ENCODE measurements around the gene FRS2. TPM values are rescaled to one million over a fixed set of nuclear protein-coding genes. Genes with fewer than 3 reads are reported as not detected.

The FRS2 gene
- total RNA-seq, 2 experiments from 2014 or later = 21.7 to 24.9 TPM

DNA sequence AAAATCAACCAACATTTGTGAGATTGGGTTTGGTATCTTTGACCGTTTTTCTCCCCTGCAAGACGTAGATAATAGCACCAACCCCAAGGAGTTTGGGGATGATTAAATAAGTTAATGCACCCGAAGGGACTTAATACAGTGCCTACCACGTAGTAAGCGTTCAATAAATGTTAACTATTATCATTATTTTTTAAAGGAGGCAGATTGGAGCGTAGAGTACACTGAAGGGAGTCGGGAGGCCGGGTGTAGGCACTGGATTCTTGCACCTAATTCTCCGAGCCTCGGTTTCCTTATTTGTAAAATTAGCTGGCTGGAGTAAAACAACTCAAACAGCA, 367 bp upstream of the FRS2 start:
- no peaks in the 10 kb centered on the region for H3K27me3 ChIP-seq (ENCODE audit: control insufficient read depth in 1 of 2, insufficient read depth in 2 of 2, low read length in 2 of 2)
- ATAC-seq (ENCODE audit: poor library complexity) (no peak), DNase-seq (no peak)
- peaks cover 12% of the 10 kb centered on the region for H3K4me1 ChIP-seq (ENCODE audit: insufficient read depth, low read length)
- intact Hi-C loops (cut with DNase I, micrococcal nuclease) = loop anchor here (5.0 to 10.0 kb wide), 4 partner anchors 95 to 315 kb away; partner anchors contain the start of gene RAB3IP (in 1 of the 2)
- Mint-ChIP-seq H3K36me3 (ENCODE audit: low read depth) (peaks cover 15% of the 10 kb centered on the region), H3K27me3 (no peaks in the 10 kb centered on the region), H3K9me3 (no peaks in the 10 kb centered on the region), H3K27ac (peak overlapping the region; percentile 92), H3K4me1 (ENCODE audit: low read depth) (peaks cover 49% of the 10 kb centered on the region), H3K4me3 (peak overlapping the region; percentile 100)
- H3K27ac ChIP-seq (ENCODE audit: low read depth in 1 of 2, low read length in 2 of 2) = peak overlapping the region in 1 of 2 donors; percentile 72
- ChIA-PET POLR2A (interaction anchor here (0.5 to 1.7 kb wide), 8 partner anchors 9 to 1114 kb away, joined by 3 to 20 read pairs (median 3); no protein-coding TSS in a partner anchor), CTCF (interaction anchor here (1.0 kb wide), 2 partner anchors 45 to 101 kb away, joined by 4 read pairs; no protein-coding TSS in a partner anchor)
- no peaks in the 10 kb centered on the region for H3K36me3 ChIP-seq (ENCODE audit: insufficient read depth, low read length)
- TF ChIP-seq, protein P1, sequence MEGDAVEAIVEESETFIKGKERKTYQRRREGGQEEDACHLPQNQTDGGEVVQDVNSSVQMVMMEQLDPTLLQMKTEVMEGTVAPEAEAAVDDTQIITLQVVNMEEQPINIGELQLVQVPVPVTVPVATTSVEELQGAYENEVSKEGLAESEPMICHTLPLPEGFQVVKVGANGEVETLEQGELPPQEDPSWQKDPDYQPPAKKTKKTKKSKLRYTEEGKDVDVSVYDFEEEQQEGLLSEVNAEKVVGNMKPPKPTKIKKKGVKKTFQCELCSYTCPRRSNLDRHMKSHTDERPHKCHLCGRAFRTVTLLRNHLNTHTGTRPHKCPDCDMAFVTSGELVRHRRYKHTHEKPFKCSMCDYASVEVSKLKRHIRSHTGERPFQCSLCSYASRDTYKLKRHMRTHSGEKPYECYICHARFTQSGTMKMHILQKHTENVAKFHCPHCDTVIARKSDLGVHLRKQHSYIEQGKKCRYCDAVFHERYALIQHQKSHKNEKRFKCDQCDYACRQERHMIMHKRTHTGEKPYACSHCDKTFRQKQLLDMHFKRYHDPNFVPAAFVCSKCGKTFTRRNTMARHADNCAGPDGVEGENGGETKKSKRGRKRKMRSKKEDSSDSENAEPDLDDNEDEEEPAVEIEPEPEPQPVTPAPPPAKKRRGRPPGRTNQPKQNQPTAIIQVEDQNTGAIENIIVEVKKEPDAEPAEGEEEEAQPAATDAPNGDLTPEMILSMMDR (IDR thresholded peaks at IDR 0.05) = no peak
- H3K9me3 ChIP-seq (ENCODE audit: control insufficient read depth in 1 of 2, insufficient read depth in 1 of 2, low read length in 2 of 2) = no peaks in the 10 kb centered on the region
- H3K4me3 ChIP-seq (ENCODE audit: low read length) = peak overlapping the region; percentile 77

DNA sequence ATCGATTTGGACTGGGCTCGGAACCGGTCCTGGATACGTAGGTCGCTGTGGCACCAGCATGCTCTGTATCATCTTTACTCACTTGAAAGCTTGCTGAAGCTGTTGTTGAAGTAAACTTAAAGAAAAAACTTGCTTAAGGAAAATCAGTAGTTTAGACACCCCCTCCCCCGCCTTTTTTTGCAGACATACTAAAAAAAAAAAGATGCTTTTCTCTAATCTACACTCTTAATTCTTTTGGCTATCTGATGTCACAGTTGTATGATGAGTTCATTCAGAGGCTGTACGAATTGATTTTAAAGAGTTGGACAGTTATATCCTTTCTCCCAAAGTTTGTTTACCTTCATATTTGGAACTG, 865 bp downstream of the FRS2 start:
- peak overlapping the region in 1 of 2 donors; percentile 72 for H3K27ac ChIP-seq (ENCODE audit: low read depth in 1 of 2, low read length in 2 of 2)
- peak overlapping the region; percentile 77 for H3K4me3 ChIP-seq (ENCODE audit: low read length)
- no peak for DNase-seq
- no peaks in the 10 kb centered on the region for H3K9me3 Mint-ChIP-seq
- ChIA-PET CTCF (interaction anchor here (1.1 kb wide), 1 partner anchor 317 kb away, joined by 3 read pairs; no protein-coding TSS in a partner anchor), POLR2A (interaction anchor here (0.6 to 1.7 kb wide), 6 partner anchors 12 to 141 kb away, joined by 3 to 20 read pairs (median 4); no protein-coding TSS in a partner anchor)
- ATAC-seq (ENCODE audit: poor library complexity) = no peak
- H3K36me3 Mint-ChIP-seq (ENCODE audit: low read depth) = peaks cover 15% of the 10 kb centered on the region
- intact Hi-C loops (cut with DNase I, micrococcal nuclease) = loop anchor here in 1 of 2 experiments (10.0 kb wide), 1 partner anchor 94 kb away; no protein-coding TSS in a partner anchor
- H3K4me1 ChIP-seq (ENCODE audit: insufficient read depth, low read length) = peaks cover 12% of the 10 kb centered on the region
- TF ChIP-seq, protein P1 (IDR thresholded peaks at IDR 0.05) = no peak
- peak overlapping the region; percentile 92 for H3K27ac Mint-ChIP-seq
- H3K27me3 ChIP-seq (ENCODE audit: control insufficient read depth in 1 of 2, insufficient read depth in 2 of 2, low read length in 2 of 2) = no peaks in the 10 kb centered on the region
- H3K36me3 ChIP-seq (ENCODE audit: insufficient read depth, low read length) = no peaks in the 10 kb centered on the region
- peaks cover 62% of the 10 kb centered on the region for H3K4me1 Mint-ChIP-seq (ENCODE audit: low read depth)
- H3K27me3 Mint-ChIP-seq = no peaks in the 10 kb centered on the region
- peak overlapping the region; percentile 100 for H3K4me3 Mint-ChIP-seq
- no peaks in the 10 kb centered on the region for H3K9me3 ChIP-seq (ENCODE audit: control insufficient read depth in 1 of 2, insufficient read depth in 1 of 2, low read length in 2 of 2)

DNA sequence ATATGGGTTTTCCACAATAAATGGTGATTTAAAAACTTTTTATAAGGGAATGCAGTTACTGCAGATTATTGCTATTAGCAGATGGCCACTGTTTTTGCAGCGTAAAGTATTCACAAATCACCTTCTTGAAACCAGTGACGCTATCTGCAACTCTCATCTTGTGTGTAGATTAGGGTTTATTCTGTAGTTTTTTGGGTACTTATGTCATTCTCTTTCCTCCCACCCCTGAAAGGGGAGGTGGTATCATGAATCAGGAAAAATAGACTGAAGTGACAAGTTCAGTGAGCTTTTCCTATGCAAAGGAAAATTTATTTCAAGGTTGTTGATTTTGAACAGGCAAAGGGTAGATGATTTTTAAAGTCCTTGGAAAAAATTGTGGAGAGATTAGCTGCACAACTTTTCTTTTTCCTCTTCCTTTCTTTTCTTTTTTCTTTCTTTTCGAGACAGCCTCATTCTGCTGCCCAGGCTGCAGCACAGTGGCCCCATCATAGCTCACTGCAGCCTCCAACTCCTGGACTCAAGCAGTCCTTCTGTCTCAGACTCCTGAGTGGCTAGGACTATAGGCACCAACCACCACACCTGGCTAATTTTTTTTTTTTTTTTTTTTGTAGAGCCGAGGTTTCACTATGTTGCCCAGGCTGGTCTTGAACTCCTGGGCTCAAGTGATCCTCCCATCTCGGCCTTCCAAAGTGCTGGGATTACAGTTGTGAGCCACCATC, 1.6 kb downstream of the FRS2 start:
- TF ChIP-seq, protein P1 (IDR thresholded peaks at IDR 0.05) = no peak
- H3K9me3 Mint-ChIP-seq = no peaks in the 10 kb centered on the region
- H3K9me3 ChIP-seq (ENCODE audit: control insufficient read depth in 1 of 2, insufficient read depth in 1 of 2, low read length in 2 of 2) = no peaks in the 10 kb centered on the region
- ATAC-seq (ENCODE audit: poor library complexity) = no peak
- no peaks in the 10 kb centered on the region for H3K36me3 ChIP-seq (ENCODE audit: insufficient read depth, low read length)
- no peak overlapping the region for H3K27ac ChIP-seq (ENCODE audit: low read depth in 1 of 2, low read length in 2 of 2)
- ChIA-PET CTCF (no interaction called here), POLR2A (no interaction called here)
- intact Hi-C loops (cut with DNase I, micrococcal nuclease) = loop anchor here (2.0 to 10.0 kb wide), 2 partner anchors 93 to 111 kb away; no protein-coding TSS in a partner anchor
- H3K36me3 Mint-ChIP-seq (ENCODE audit: low read depth) = peaks cover 15% of the 10 kb centered on the region
- no peaks in the 10 kb centered on the region for H3K27me3 ChIP-seq (ENCODE audit: control insufficient read depth in 1 of 2, insufficient read depth in 2 of 2, low read length in 2 of 2)
- no peak overlapping the region for H3K4me3 ChIP-seq (ENCODE audit: low read length)
- H3K4me1 Mint-ChIP-seq (ENCODE audit: low read depth) = peaks cover 66% of the 10 kb centered on the region
- H3K27me3 Mint-ChIP-seq = no peaks in the 10 kb centered on the region
- DNase-seq = no peak
- peak overlapping the region; percentile 100 for H3K4me3 Mint-ChIP-seq
- H3K27ac Mint-ChIP-seq = peak overlapping the region; percentile 92
- peaks cover 12% of the 10 kb centered on the region for H3K4me1 ChIP-seq (ENCODE audit: insufficient read depth, low read length)

Data from CD4-positive, alpha-beta T cell (primary cell).